ENCODE data around the gene PLA2G4F.

The PLA2G4F gene

DNA sequence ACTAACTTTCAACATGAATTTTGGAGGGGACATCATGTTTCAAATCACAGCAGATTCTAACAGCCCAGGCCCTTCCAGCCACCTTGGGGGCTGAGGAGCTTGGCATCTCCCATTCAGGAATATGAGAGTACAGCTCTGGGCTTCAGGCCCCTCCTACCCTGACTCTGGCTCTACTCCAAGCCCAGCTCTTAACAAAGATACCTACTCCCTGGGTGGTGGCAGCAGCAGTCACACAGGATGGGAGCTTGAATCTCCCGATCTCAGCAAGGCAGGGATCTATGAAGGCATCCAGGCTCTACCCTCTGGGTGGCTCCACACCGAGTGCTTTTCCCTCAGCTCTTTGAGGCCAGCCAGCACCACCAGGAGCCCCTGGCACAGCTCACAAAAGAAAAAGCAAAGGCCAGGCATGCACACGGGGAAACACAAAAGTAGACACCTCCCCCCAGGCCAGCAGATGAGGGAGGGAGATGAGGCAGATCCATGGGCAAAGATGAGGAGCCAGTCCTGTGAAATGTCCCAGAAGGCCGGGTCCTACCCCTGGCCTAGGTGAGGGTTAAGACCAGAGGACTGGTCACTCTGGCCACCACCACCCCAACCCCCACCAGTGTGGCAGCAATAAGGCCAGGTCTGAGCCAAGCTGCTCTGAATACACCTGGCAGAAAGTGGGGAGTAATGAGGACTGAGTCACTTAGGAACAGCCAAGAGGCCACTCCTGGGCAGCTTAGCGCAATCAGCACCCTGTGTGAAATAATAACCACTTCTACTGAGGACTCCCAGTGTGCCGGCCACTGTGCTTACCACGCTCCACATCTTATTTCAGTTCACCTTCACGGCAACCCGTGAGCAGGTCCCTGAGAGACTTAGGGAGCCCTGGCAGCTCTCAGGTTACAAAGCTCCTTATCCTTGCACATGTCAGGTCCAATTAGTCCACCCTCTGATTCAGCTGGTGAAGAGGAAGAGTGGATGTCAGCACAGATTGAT is 24.3 kb downstream of the PLA2G4F start:
- no peak for DNase-seq (ENCODE audit: low read depth)

DNA sequence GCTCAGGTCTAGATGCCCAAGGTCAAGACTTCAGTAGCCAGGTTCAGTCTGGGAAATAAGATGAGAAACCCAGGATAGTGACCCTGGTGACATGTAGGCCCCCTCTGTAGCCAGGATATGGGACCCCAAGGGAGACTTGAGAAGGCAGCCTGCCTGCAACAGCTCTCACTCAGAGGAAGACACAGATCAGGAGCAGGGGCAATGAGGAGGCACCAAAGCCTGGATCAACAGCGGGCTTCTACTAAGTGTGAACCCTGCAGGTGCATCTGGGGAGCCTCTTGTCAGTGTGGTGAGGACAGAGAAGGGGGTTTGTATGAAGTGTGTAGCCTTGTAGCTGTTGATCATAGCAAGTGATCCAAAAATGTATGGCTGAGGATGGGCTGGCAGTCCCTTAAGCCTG is 25.4 kb downstream of the PLA2G4F start:
- no peak for DNase-seq (ENCODE audit: low read depth)

DNA sequence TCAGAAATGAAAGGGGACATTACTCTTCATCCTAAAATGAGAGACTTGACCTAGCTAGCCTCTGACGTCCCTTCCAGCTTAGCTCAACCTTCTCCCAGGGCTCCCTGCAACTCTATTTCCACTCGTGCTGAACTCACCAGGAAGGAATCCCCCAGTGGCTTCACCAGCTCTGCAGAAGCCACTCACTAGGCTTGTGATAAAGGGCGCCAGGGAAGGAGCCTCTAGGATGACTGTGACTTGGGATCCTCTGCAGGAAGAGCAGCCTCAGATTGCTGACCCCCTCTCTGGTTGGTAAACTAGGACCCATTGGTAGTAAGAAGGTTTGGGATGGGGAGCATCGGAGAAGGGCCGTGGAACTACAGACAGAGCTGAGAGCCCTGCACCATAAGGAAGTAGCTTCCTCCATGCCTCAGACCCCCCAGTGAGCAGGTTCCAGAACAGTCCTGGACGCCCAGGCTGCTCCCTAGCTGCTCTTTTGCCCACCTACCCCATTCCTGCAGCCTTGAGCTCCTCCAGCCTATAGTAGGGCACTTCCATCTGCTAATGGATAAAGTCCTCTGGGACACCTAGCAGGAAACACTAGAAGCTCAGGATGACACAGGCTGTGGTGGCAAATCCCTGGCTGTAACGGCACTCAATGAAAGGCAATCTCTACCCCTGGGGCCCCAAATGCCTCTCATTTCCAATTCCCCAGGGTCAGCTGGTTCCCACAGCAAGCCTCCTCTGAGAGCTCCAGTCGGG is 26.0 kb downstream of the PLA2G4F start:
- no peak for DNase-seq (ENCODE audit: low read depth)

DNA sequence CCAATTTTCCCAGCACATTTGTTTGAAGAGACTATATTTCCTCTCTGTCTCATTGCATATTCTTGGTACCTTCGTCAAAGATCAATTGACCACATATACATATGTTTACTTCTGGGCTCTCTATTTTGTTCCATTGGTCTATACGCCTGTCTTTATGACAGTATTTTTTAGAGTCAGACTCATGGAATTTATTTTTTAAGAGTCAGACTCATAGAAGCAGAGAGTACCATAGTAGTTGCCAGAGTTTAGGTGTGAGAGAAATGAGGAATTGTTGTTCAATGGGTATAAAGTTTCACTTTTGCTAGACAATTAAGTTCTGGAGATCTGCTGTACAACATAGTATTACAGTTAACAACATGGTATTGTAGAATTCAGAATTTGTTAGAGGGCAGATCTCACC is 27.1 kb downstream of the PLA2G4F start:
- no peak for DNase-seq (ENCODE audit: low read depth)

DNA sequence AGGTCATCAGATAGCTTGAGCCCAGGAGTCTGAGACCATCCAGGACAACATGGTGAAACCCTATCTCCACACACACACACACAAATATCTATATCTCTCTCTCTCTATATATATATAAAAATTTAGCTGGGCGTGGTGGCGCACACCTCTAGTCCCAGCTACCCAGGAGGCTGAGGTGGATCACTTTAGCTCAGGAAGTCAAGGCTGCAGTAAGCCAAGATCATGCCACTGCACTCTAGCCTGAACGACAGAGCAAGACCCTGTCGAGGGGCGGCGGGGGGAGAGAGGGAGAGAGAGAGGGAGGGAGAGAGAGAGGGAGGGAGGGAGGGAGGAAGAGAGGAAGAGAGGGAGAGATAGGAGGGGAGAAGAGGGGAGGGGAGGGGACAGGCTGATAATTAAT is 28.0 kb downstream of the PLA2G4F start:
- no peak for DNase-seq (ENCODE audit: low read depth)

DNA sequence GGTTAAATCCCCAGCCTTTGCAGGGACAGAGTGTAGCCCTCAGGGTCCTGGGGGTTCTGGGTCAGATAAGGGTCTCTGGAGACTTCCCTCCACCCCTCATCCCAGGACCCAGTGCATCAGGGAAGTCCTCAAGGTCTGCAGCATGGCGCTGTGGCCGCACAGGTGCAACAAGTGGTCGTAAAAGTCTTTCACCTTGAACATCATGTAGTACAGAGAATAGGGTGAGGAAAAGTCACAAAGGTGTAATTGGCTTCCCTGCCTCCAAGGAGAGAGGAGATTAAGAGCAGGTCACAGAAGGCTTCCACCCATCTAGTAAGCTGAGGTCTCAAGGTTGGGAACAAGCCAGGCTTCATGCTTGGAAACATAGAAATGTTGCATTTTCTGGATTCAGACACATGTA is 32.9 kb downstream of the PLA2G4F start:
- no peak for DNase-seq (ENCODE audit: low read depth)

DNA sequence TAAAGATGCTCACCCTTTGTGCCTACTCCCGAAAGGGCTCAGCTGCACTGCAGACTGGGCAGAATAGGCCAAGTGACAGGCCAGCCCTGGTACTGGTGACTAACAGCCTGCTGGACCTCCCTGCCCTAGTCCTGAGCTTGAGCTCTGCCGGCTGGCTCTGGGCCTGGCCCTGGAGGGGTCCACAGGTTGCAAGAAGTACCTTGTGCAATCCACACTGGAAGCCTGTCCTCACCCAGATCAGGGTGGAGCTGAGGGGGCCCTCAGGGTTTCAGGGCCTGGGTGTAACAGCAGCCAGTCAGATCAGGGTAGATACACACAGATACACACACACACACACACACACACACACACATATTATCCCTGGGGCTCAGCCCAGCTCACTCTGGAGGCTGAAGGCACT is 34.8 kb downstream of the PLA2G4F start:
- DNase-seq (ENCODE audit: low read depth) = no peak

DNA sequence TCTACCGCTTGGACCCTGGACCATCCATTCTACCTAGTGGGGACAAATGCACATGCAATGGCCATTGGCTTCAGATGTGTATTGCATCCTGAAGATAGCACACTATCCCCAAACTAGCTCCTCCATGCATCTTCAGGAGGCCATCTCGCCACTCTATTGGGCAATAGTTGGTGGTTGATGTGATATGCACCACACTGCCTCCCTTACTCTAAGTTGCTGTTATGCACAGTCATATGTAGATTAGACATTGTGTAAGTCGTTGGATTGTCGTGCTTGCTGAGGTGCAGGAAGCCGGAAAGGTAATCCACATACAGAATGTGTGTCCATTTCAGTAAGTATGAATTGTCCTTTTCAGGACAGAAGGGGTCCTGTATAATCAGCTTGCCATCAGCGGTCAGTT is 35.4 kb downstream of the PLA2G4F start:
- DNase-seq (ENCODE audit: low read depth) = no peak

DNA sequence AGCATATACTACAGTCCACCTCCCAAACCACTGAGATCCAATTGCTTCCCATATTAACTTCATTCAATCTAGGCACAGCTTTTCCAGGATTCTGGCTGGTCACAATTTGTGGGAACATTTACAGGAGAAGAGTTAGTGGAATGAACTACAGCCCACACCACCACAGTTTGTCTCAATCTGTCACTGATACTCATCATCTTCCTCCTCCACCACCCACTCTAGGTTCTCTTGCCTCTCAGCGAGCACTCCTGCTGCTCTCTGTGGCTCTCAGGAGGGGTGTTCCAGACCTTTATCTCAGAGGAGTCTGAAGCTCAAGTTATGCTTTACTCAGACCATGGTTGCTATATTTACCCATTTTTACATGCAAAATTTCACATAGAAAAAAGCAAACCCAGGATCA is 36.2 kb downstream of the PLA2G4F start:
- no peak for DNase-seq (ENCODE audit: low read depth)

DNA sequence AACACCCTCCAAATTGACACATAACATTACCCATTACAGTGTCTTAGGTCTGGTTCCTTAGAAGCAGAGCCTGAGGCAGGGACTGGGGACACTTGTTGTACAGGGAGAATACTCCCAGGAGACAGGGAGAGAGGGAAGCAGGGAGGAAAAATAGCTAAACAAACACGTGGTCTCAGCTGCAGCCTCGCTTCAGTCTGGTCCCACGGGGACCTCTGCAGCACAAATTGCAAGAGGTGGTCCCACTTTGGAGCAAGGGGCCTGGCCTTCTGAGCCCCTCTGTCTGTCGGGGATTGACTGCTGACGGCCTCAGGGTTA is 37.0 kb downstream of the PLA2G4F start:
- no peak for DNase-seq (ENCODE audit: low read depth)

DNA sequence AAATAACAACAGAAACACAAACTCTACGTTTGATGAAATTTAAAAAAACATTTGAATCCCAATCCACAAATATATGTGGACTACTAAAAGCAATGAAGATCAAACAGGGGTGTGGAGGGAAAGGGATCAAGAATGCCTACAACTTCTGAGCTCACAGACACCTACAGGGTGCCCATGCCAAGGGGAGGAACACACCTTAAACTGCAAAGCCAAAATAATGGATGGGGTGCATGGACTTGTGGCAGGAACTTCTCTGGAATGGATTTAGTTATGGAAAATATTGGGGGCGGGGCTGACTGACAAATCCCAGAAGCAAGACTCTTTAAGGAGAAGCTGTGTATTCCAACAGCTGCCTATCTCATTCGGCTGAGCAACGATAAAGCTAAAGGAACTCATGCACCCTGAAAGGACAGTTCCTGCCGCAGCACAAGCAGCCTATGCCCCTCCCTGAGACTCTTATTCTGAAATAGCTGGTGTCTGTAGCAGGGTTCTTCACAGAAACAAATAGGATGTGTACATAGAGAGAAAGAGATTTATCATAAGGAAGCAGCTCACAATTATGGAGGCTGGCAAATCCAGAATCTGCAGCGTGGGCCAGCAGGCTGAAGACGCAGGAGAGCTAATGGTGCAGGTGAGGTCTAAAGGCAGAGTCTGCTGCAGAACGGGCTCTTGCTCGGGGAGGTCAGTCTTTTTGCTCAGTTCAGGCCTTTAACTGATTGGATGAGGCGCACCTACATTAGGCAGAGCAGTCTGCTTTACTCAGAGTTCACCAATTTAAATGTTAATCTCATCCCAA is 37.6 kb downstream of the PLA2G4F start:
- no peak for DNase-seq (ENCODE audit: low read depth)

DNA sequence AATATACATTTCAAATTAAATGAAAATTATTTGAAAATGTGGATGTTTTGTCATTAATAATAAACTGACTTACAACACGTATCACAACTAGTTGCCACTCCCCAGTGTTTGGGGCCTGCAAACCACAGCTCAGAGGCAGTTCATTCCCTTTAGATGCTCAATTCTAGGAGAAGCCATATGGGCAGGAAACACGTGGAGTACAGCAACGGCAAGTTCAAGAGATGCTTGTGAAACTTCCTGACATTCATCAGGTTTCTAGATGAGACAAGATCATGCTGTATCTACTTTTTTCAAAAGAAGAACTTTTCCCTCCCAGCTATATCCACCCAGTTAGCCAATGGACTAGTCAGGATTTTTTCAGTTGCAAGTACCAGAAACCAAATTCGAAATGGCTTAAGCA is 44.5 kb downstream of the PLA2G4F start:
- DNase-seq (ENCODE audit: low read depth) = no peak

DNA sequence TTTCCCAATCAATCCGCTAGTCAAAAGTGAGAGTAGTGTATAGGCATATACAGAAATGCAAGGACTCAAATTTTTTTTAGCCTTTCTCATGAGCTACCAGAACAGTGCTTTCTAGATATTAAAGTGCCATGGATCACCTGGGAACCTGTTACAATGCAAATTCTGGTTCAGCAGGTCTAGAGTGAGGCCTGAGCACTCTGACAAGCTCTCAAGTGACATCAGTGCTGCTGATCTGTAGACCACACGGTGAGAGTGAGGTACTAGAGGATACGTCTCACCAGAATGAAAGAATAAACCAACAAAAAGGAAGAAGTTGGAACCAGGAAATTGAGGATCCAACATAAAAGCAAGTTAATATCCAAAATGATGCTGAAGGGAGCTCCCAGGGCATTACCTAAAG is 46.1 kb downstream of the PLA2G4F start:
- DNase-seq (ENCODE audit: low read depth) = no peak

DNA sequence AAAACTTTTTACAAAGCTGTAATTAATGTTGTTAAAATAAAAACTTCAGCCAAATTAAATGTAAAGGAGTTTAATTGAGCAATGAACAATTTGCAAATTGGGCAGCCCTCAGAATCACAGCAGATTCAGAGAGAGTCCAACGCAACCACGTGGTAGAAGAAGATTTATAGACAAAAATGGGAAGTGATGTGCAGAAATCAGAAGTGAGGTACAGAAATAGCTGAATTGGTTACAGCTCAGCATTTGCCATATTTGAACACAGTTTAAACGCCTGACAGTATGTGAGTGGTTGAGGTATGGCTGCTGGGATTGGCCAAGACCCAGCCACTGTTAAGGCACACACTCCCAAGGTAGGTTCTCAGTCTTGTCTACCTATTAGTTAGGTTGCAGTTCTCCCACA is 47.6 kb downstream of the PLA2G4F start:
- no peak for DNase-seq (ENCODE audit: low read depth)

DNA sequence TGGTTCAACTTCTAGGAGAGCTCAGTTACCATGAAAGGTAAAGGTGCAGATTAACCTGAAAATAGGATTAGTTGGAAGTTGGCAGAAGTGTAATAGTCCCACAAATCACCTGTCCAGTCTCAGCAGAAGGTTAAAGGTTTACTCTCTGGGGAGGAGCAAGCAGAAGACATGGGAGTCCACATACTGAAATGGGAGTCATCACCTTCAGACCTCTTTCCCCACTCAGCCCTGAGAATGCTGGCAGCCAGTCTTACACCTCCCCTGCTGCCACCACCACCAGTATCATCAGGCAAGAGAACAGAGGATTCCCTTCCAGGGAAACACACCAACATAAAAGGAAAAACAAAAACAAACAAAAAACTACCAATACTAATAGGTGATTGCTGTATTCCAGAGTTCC is 48.2 kb downstream of the PLA2G4F start:
- no peak for DNase-seq (ENCODE audit: low read depth)

DNA sequence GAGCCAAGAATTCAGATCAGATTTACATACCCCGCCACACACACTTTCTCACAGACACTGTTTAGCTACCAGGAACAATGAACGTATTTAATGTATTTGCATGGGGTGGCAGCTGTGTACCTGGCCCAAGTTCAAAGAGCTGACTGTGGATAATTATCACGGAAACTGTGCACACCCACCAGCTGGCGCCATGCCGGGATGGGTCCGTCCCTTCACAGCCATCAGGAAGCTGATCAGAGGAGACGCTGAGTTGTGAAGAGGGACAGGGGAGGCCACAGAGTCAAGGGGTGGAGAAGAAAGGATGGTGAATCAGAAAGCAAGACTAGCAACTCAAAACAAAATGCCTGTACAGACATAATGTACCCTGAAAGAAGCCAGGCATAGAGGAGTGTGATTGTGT is 49.0 kb downstream of the PLA2G4F start:
- no peak for DNase-seq (ENCODE audit: low read depth)

DNA sequence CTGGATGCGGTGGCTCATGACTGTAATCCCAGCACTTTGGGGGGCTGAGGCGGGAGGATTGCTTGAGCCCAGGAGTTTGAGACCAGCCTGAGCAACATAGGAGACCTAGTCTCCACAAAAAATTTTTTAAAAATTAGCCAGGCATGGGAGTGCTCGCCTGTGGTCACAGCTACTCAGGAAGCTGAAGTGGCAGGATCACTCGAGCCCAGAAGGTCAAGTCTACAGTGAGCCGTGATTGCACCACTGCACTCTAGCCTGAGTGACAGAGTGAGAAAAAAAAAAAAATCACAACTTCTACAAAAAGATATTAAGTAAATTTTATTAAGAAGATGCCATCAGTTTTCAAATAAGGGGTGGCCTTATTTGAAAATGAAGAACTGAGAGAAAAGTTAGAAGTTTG is 50.1 kb downstream of the PLA2G4F start:
- DNase-seq (ENCODE audit: low read depth) = no peak

DNA sequence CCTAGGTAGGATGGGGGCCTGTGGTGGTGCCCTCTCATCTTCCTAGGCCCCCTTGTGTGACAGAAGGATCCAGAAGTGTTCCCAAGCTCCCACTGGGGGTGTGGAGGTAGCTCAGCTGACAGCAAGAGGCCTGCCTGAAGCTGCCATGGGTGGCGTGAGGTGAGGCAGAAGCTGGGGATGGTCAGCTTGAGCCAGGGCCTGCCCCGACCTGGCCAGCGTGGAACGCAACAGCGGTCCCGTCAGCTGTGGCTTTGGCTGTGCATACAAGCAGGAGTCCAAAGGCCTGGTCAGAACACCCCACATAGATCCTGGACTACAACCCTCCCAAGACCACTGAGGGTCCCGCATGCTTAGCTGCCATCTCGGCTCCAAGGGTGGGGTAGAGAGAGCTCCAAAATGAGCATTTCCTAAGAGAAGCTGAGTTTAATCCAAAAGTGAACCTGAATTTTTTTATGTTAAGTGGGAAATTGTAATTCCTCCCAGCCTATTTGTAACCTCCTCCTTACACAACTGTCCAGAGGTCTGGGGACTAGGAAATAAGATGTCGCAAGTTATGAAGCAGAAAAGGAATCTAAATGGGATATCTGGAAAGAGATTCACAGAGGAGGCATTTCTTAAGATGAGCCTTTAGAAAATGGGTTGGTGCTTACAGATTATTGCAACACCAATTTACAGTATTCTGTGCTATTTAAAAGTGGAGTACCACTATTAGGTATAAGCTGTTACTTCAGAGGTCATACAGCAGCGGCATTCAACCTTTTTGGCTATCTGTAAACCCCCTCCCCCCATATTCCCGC is 52.1 kb downstream of the PLA2G4F start:
- no peak for DNase-seq (ENCODE audit: low read depth)

DNA sequence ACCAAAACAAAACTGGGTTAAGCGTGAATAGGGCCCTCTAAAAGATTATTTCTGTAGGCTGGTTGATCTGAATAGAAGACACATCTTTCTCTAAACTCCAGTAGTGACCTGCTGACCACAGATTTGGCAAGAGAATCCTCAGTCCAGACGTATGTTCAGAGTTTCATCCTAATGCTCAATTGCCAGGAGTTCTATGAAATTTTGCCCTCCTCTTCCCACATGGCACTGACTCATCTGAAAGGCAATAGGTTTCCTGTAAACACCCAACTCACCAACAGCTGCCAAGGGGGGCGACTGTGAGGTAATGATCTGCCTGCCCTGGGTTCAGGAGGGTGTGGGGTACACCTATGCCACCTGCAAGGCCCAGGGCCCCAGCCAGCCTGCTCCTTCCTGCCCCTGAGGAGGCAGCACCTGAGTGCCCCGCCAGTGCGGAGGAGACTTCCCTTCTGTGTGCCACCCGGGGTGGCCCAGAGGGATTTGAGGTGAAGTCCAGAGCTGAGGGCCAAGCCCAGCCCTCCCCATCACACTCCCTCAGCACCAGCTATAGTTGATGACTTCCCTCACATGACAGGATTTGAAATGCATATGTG is 53.7 kb downstream of the PLA2G4F start:
- no peak for DNase-seq (ENCODE audit: low read depth)

DNA sequence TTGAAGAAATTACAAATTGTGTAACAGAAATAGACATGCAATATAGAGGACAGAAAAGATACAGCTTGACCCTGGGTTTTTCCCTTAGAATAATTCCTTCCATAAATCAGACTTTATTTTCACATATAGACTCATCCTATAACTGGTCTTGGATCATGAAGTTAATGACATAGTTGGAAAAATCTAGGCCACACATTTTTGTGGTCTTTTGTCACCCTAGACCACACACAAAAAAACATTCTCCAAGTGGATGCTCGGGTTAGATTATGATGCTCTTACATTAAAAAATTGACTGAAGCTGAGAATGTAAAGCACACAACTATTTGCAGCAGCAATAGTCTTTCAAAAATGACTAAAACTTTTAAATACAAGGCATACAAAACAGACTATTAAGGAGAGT is 54.6 kb downstream of the PLA2G4F start:
- no peak for DNase-seq (ENCODE audit: low read depth)

DNA sequence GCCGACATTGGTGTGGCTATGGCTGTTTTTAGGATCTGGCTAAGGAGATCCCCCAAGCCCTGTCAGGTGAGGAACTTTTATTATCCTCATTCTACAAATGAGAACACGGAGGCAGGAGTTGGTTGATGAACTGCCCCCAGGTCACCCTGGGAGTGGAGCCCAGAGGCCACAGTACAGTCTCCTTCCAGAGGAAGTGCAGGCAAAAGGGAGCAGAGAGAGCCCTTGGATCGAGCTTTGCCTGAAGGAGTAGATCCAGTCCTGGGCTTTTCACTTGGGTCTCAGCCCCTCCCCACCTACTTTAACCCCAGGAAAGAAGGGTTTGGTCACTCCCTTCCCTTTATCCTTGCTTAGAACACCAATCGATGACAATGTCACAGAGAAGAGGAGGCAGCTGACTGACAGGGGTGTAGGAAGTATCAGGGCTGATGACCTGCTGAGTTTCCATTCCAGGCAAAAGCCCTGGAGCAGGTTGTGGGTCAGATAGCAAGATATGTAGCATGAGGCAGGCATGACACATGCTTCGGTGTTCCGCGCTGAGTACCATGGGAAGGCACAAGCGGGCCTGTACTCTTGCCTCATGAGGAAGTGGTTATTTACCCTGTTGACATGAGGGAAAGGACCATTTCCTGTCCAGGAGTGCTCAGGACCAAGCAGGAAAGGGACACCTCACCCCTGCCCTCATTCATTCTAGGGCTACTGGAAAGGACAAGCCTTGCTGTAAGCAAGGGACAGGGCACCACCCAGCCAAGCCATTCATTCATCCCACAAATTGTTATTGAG is 56.2 kb downstream of the PLA2G4F start:
- DNase-seq (ENCODE audit: low read depth) = no peak

Data from activated T-cell treated with anti-CD3 and anti-CD28 coated beads for 1 hour (primary cell).